Measurements from ENCODE around the gene TMEM125.

- TF ChIP-seq CTCF (IDR thresholded peaks at IDR 0.05) (no peak), POLR2A (IDR thresholded peaks at IDR 0.05) (no peak)
Measured at GRCh38 chr1:43267291-43267805, 2.4 kb upstream of the TMEM125 start.

Measured in breast epithelium (tissue), 3 donors.